NCI-H1105 (cell line): ENCODE measurements around the gene NEAT1.
"Not testable (repeated sequence)": the region's sequence is repeated elsewhere in the genome, so short reads cannot be mapped to it uniquely, and the experiment has no call there.

Source experiments
- DNase-seq: peaks from one replicate; lab custom pipeline; 2025; lab: John Stamatoyannopoulos, UW

Gene NEAT1

GRCh38 chr11:65410936-65411680 is 11.5 kb upstream of the NEAT1 start:
- no peak for DNase-seq

DNA sequence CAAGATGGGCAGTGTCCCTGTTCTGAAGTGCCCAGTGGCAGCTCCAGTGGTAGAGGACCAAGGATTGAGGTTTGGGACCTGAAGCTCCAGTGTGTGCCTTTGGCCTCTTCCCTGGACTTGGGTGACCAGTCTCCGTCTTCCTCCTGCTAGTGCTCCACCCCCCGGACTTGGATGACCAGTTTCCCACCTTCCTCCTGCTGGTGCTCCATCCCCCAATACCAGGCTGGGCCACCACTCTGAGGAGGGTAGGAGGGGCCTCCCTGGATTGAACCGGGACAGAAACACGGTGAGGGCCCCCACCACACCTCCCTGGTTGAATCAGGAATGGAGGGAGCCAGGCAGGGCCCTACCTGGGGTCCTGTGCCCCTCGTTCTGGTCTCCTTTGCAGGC is 10.9 kb upstream of the NEAT1 start:
- no peak for DNase-seq

- no peak for DNase-seq
Measured at GRCh38 chr11:65412271-65413076, 10.1 kb upstream of the NEAT1 start.

DNA sequence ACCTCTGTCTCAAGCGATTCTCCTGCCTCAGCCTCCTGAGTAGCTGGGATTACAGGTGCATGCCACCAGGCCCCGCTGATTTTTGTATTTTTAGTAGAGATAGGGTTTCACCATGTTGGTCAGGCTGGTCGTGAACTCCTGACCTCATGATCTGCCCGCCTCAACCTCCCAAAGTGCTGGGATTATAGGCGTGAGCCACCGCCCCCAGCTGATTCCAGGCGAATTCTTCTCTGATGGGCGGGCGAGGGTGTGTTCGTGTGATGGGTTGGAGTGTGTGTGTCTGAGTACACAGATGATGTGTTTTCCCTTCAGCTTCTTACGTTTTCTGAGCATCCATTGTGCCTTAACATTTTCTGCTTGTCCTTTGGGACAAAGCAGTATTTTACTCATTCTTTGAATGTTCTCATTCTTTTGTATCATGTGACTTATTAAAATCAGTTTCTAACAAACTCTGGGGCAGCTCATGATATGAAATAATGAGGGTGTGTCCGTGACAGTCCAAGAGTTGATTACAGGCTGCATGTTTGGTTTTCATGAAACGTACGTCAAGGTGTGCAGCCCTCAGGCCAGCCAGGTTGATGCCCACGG is 9.4 kb upstream of the NEAT1 start:
- not testable (repeated sequence) for DNase-seq

- DNase-seq: no peak
Measured at GRCh38 chr11:65414776-65415498, 7.7 kb upstream of the NEAT1 start.

DNA sequence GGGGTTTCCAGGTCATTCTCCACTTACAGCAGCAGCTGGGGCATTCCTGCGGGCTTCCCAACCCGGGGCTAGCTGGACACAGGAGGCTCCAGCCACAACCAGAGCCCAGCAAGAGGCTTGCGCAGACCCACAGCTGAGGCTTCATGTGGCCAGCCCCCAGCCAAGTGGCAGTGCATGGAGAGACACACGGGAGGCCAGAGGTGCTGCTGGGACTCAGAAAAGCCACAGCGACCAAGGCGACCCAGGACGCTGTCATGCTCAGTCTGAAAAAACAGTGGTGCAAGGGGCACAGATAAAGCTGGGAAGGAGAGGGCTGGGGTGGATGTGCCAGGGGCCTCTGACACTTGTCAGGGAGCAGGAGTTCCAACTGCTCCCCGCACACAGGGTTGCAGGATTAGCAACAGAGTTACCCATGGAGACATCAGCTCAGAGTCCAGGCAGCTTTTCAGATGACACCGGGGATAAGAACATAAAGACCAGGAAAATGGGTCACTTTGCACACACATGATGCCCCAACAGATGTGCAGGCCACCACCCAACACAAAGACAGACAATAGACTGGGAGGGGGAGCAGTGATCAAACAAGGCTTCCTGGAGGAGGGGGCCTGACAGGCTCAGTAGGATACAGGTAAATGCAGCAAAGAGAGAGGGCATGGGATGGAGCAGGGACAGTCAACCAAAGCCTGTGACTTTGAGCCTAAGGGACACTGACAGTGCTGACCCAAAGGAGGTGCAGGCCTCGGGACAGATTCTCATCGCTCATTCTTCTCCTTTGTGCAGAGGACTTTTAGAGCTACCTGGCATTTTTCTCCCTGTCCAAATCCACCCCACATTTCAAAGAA is 6.9 kb upstream of the NEAT1 start:
- no peak for DNase-seq

DNA sequence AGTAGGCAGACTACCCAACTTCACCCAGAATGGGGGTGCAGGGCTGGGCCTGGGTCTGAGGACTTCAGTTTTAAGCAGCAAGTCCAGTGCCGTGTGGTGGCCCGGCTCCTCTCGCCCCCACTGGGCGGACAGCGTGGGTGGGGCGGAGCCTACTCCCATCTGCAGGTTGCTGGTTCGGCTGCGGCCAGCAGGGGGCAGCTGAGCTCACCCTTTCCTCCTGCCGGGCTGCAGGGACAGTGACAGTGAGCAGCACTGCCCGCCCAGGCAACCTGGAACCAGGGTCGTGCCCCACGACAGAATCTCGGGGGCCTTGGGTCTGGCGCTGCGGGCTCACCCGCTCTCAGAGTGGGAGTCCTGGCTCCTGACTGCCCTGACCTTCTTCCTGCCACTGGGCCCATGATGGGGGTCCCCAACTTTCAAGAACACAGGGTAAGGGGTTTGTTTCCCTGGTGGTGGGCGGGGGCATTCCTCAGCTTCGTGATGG is 6.2 kb upstream of the NEAT1 start:
- peak; percentile 87 for DNase-seq

- DNase-seq: no peak
Measured at GRCh38 chr11:65416841-65417701, 5.5 kb upstream of the NEAT1 start.

GRCh38 chr11:65417702-65418430 is 4.7 kb upstream of the NEAT1 start:
- DNase-seq: no peak

- DNase-seq: no peak
Measured at GRCh38 chr11:65418431-65418680, 4.2 kb upstream of the NEAT1 start.

GRCh38 chr11:65418681-65419459 is 3.7 kb upstream of the NEAT1 start:
- DNase-seq: peak; percentile 91

GRCh38 chr11:65419460-65419771 is 3.2 kb upstream of the NEAT1 start:
- no peak for DNase-seq

- DNase-seq: peak; percentile 10
Measured at GRCh38 chr11:65419772-65420481, 2.7 kb upstream of the NEAT1 start.

- no peak for DNase-seq
Measured at GRCh38 chr11:65420506-65420905, 2.1 kb upstream of the NEAT1 start.

- peak; percentile 90 for DNase-seq
Measured at GRCh38 chr11:65420979-65421793, 1.4 kb upstream of the NEAT1 start.

- DNase-seq: peak; percentile 63
Measured at GRCh38 chr11:65421794-65422632, 585 bp upstream of the NEAT1 start.
